Measurements from ENCODE around the gene FBXO42.
"Not testable (repeated sequence)": the region's sequence is repeated elsewhere in the genome, so short reads cannot be mapped to it uniquely, and the experiment has no call there.

The FBXO42 gene

GRCh38 chr1:16258591-16259135 is 93.6 kb downstream of the FBXO42 start:
- no peak for DNase-seq

GRCh38 chr1:16257968-16258367 is 94.3 kb downstream of the FBXO42 start:
- DNase-seq: no peak

- DNase-seq: not testable (repeated sequence)
Measured at GRCh38 chr1:16257556-16257955, 94.7 kb downstream of the FBXO42 start.

DNA sequence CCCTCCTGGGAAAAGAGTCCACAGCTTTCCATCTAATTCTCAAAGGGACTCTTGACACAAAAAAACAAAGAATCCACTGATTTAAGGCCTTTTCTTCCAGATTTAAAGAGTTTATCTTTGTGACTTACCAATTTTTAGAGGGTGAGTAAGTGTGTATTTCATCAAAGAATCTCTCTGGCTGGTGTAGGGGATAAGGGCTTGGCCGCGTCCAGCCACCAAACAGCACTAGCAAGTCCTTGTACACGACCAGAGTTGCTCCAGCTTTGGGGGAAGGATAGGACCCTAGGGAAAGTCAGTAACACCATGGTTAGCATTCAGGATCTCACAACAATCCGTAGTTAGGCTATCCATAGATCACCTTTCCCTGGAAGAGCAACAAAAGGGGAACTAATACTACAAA is 95.8 kb downstream of the FBXO42 start:
- no peak for DNase-seq

GRCh38 chr1:16254263-16254928 is 97.9 kb downstream of the FBXO42 start:
- no peak for DNase-seq

DNA sequence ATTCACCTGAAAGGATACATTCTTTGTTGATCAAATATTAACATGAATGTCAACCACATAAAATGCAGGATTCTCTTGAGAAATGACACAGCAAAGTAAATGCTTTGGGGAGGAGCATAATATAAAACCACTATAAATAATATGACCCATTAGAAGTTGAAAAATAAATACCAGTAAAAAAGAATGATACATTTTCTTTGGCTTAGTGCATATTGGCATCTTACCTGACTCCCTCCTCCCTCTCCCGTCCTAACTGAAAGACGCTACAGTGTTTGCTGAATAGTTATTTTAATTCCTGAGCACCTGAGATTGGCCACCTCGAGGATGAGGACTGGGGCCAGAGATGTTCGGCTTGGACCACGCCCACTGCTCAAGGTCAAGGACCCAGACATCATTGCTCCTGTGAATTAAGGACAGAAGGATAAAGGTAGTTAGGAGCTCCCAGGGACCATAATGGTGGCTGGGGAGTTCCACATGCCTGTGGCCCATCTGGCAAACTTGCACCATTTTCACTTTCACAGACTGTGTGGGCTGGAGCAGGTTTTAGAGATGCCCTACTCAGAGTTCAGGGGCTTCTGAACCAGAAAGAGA is 98.9 kb downstream of the FBXO42 start:
- no peak for DNase-seq

- DNase-seq: no peak
Measured at GRCh38 chr1:16252912-16253311, 99.4 kb downstream of the FBXO42 start.

DNA sequence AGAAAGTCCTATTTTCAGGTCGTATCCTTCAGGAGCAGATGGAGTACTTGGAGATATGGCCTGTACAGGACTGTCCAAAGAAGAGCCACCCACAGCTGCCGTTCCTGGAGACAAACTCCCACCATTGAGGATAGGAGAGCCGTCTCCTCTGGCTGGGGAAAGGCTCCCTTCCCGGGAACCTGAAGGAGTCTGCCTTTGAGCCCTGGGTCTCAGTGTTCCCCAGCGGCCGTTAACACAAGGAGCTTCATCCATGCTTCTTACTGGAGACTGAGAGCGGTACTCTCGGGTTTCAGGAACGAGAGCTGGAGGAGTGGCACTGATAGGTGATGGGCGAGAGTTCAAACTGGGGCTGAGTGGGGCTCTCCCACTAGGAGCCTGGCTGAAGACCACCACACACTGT is 100.9 kb downstream of the FBXO42 start:
- DNase-seq: no peak

GRCh38 chr1:16250524-16251251 is 101.6 kb downstream of the FBXO42 start:
- DNase-seq: no peak

- DNase-seq: no peak
Measured at GRCh38 chr1:16249596-16250241, 102.6 kb downstream of the FBXO42 start.

DNA sequence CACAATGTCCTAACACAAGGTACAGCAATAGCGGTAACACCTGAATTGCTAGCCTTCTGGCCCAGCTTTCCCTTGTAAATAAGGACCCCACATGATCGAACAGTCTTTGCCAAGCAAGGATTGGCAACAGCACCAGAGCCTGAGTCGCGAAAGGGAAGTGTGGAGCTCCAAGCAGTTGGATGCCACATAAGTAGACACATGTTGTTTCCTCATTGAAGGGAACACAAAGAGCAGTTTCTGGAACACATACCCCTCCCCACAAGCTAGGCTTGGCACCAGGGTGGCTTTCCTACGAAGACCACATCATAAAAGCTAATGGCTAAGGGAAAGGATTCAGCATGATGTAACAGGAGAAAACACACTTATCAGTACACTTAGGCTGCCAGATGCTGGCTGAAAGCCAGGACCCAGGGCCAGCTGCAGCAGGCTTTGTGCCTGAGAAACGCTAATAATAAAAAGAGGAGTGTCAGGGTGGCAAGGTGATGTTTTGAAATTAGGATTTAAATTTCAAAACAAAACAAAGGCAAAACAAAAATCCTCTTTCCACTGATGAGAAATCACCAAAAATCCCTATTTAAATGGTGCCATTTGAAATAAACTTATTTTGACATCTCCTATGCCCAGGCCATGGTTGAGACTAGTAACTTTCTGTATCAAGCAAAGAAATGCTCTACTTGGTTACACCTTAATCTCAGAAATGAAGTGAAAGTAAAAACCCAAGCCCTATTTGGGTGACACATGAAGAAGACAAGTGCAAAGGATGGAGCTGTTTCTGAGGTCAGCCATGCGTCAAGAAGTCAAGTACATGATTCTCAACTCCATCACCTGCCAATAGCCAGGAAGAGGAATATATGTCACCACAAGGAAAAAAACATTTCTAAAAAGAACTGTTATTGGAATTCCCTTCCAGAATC is 103.4 kb downstream of the FBXO42 start:
- DNase-seq: no peak

DNA sequence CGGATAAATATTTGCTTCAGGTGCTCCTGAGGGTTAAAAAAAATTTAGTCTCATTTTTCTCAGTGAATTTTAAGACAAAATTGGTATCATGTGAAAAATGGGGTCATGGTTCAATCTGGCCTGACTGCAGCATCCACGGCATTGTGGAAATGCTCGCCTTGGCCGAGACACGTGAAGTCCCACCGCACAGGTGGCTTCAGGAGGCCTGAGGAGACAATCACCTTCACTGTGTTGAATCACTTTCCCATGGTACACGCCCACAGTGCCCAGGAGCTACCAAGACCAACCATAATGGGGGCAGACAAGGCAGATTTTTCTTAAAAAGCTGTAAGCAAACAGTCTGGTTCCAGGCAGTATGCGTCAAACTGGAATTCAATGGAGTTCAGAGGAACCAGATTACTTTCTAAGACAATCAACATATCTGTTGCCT is 104.3 kb downstream of the FBXO42 start:
- DNase-seq: no peak

DNA sequence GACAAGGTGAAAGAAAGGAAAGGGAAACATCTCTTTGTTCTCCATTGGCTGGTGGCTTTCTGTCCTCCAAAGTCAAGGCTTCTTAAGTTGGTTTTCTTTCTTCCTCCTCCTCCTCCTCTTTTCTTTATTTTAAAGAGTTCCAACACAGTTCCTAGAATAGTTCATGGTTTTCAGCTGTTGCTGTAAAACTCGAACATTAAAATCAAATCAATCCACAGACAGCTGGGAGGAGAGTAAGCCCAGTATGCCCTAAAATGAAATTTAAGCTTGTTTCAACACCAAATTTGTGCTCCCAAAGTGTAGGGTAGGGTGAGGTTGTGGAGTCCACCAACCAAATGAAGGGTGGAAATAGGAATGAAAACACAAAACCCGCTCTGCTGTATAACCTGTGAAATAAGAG is 104.8 kb downstream of the FBXO42 start:
- DNase-seq: no peak

DNA sequence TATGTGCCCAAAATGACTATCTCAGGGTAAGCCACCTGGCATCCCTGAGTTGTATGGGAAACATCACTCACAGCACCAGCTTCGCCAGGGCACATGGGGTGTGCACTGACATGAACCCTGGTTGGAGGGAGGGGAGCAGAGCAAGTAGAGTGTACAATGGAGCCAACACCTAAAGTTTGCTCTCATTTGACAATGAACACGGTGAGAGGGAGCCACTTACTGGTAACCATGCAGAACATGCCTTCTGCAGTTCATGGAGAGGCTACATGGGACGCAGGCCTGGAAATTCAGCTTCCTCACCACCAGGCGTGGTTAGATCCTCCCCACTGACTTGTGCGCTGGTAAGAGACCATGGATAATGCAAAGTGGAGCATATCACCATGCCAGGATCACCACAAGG is 105.3 kb downstream of the FBXO42 start:
- no peak for DNase-seq

GRCh38 chr1:16246239-16246638 is 106.0 kb downstream of the FBXO42 start:
- not testable (repeated sequence) for DNase-seq

DNA sequence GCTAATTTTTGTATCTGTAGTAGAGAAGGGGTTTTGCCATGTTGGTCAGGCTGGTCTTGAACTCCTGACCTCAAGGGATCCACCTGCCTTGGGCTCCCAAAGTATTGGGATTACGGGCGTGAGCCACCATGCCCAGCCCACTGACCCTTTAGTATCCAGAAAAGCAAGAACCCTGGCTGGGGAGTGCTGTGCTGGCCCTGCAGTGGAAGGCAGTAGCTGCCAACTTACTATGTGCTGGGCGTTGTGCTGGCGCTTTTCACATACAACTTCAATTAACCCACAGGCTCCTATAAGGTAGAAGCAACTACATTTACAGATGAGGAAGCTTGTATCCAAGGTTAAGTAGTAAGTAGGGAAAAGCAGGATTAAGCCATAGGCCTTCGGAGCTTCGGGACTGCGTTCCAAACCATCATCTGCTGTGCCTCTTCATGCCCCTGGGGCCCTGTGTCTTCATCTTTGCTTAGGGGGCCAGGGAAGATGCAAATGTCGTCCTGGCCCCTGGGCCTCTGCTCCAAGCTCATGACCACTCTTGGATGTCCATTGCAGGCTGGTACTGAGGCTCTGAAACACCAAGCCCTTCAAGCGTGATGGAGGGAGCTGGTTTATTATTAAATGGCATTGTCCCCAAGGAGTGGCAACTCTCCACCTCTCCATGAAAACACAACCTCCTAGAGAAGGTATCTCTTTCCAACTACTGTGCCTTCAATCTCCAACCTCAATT is 106.6 kb downstream of the FBXO42 start:
- DNase-seq: no peak

GRCh38 chr1:16244650-16245285 is 107.5 kb downstream of the FBXO42 start:
- no peak for DNase-seq

- peak; percentile 55 for DNase-seq
Measured at GRCh38 chr1:16243936-16244649, 108.2 kb downstream of the FBXO42 start.

- DNase-seq: no peak
Measured at GRCh38 chr1:16243215-16243610, 109.1 kb downstream of the FBXO42 start.

DNA sequence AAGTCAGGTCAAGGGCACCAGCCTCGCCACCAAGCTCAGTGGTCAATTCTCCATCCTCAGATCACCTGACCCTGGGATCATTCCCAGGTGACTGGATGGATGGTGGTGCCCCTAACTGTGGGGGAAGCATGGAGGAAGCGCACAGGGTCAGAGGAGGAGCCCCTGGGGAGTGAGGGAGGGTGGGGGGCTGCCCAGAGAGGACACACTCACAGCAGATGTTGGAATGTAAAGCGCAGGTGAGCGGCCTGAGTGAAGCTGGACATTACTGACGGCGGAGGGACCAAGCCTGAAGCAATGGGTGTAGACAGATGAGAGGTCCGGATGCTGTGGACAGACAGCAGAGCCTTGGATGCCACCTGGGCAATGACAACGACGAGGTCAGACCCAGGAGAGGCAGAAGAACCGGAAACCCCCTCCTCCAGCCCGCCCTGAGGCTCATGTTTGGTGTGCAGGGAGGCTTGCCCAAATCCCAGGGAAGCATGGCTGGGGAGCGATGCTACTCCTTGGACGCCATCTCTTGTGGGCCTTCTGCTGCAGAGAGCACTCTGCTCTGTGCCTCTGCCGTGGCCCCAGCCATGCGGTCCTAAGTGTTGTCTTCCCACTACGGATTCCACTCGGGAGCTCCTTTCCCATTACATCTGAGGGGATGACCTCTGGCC is 109.6 kb downstream of the FBXO42 start:
- DNase-seq: no peak

Measured in effector CD8-positive, alpha-beta T cell (primary cell).